Smooth muscle cell of bladder (primary cell): Measurements from ENCODE around the gene FZR1. TPM values are rescaled to one million over a fixed set of nuclear protein-coding genes. Genes with fewer than 3 reads are reported as not detected.

Source experiments
- total RNA-seq: library from RNA; depleted of rRNA; stranded (reverse); fragments of >200 nt; gene quantifications from 2 replicates; pipeline ENCODE4 v1.2.3, GENCODE V29; 2014

Gene FZR1
- total RNA-seq: 23.9 and 24.2 TPM in 2 replicates

GRCh38 chr19:3505598-3506383, at the start of gene FZR1:
TSS of gene FZR1 (plus strand) at chr19:3506311. CDS start at chr19:3522990, 16,679 bp downstream.

GRCh38 chr19:3480383-3481091, 25.6 kb upstream of the FZR1 start, which contains the start of gene SMIM24:
TSS of gene SMIM24 (minus strand) at chr19:3480525. CDS start at chr19:3480463, 62 bp downstream.

GRCh38 chr19:3483226-3483628, 22.9 kb upstream of the FZR1 start, which contains the start of gene SMIM44:
TSS of gene SMIM44 (minus strand) at chr19:3483441. CDS start at chr19:3483403, 38 bp downstream.

GRCh38 chr19:3500429-3501101, 5.5 kb upstream of the FZR1 start, which contains the start of gene DOHH:
TSS of gene DOHH (minus strand) at chr19:3500674. CDS start at chr19:3496814, 3,860 bp downstream.

GRCh38 chr19:3538965-3539755, 33.0 kb downstream of the FZR1 start, which contains the start of gene TEKTIP1:
TSS of gene TEKTIP1 (plus strand) at chr19:3539174. CDS start at chr19:3539178, 4 bp downstream.

GRCh38 chr19:3557461-3558248, 51.5 kb downstream of the FZR1 start, which contains the start of gene MFSD12:
TSS of gene MFSD12 (minus strand) at chr19:3557586. CDS start at chr19:3557403, 183 bp downstream.

GRCh38 chr19:3572855-3573161, 66.7 kb downstream of the FZR1 start, which contains the start of gene HMG20B:
TSS of gene HMG20B (plus strand) at chr19:3572944. CDS start at chr19:3573310, 366 bp downstream.

GRCh38 chr19:3585301-3586126, 79.4 kb downstream of the FZR1 start, which contains the start of gene GIPC3:
TSS of gene GIPC3 (plus strand) at chr19:3585478. CDS start at chr19:3585598, 120 bp downstream.

Other genes starting within 250 kb of the FZR1 start
- 33.4 and 34.5 TPM in 2 replicates for gene NFIC, start 139.7 kb upstream of the FZR1 start, total RNA-seq
- not detected in 2 replicates for gene SMIM24, start 25.8 kb upstream of the FZR1 start, total RNA-seq
- not detected in 2 replicates for gene SMIM44, start 22.9 kb upstream of the FZR1 start, total RNA-seq
- gene DOHH, start 5.6 kb upstream of the FZR1 start, total RNA-seq: 7.7 and 9.5 TPM in 2 replicates
- gene TEKTIP1, start 32.9 kb downstream of the FZR1 start, total RNA-seq: not detected in 2 replicates
- 68.6 and 114 TPM in 2 replicates for gene MFSD12, start 51.3 kb downstream of the FZR1 start, total RNA-seq
- gene HMG20B, start 66.6 kb downstream of the FZR1 start, total RNA-seq: 60.0 and 64.0 TPM in 2 replicates
- not detected in 2 replicates for gene GIPC3, start 79.2 kb downstream of the FZR1 start, total RNA-seq
- 0.43 and 0.92 TPM in 2 replicates for gene TBXA2R, start 100.6 kb downstream of the FZR1 start, total RNA-seq
- 21.3 and 22.4 TPM in 2 replicates for gene CACTIN, start 120.5 kb downstream of the FZR1 start, total RNA-seq
- 12.5 and 23.0 TPM in 2 replicates for gene PIP5K1C, start 194.2 kb downstream of the FZR1 start, total RNA-seq
- not detected in 2 replicates for gene TJP3, start 202.1 kb downstream of the FZR1 start, total RNA-seq